C4-2B (cell line): ENCODE data around the gene TPCN2.

Experiments used
- ZFX ChIP-seq: fragments of 450-650 bp; IDR thresholded peaks from 2 replicates; pipeline ENCODE4 v1.6.1; 2017
- TF ChIP-seq, protein P1 (sequence below): fragments of 450-650 bp; conservative IDR thresholded peaks from 2 replicates; pipeline ENCODE4 v1.5.1; 2017; ENCODE audit warnings: mild to moderate bottlenecking

GRCh38 chr11:69114811-69115523, 66.2 kb downstream of the TPCN2 start:
- TF ChIP-seq, protein P1, sequence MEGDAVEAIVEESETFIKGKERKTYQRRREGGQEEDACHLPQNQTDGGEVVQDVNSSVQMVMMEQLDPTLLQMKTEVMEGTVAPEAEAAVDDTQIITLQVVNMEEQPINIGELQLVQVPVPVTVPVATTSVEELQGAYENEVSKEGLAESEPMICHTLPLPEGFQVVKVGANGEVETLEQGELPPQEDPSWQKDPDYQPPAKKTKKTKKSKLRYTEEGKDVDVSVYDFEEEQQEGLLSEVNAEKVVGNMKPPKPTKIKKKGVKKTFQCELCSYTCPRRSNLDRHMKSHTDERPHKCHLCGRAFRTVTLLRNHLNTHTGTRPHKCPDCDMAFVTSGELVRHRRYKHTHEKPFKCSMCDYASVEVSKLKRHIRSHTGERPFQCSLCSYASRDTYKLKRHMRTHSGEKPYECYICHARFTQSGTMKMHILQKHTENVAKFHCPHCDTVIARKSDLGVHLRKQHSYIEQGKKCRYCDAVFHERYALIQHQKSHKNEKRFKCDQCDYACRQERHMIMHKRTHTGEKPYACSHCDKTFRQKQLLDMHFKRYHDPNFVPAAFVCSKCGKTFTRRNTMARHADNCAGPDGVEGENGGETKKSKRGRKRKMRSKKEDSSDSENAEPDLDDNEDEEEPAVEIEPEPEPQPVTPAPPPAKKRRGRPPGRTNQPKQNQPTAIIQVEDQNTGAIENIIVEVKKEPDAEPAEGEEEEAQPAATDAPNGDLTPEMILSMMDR = no peak
- no peak for TF ChIP-seq ZFX
